K562 (cell line): ENCODE data around the gene KASH5. TPM values are rescaled to one million over a fixed set of nuclear protein-coding genes. Genes with fewer than 3 reads are reported as not detected.

Experiments
- ARID3A ChIP-seq: IDR thresholded peaks from 2 replicates; pipeline ENCODE4 v1.6.1; 2012; ENCODE audit warnings: low read depth, low read length, improper control_type of control experiment, borderline replicate concordance
- BHLHE40 ChIP-seq: IDR thresholded peaks from 2 replicates; pipeline ENCODE4 v1.6.1; 2011; ENCODE audit warnings: low read length, improper control_type of control experiment
- CC2D1A ChIP-seq: fragments of 450-650 bp; IDR thresholded peaks from 2 replicates; pipeline ENCODE4 v1.6.1; 2017; ENCODE audit warnings: mild to moderate bottlenecking
- CEBPZ ChIP-seq: fragments of 150-350 bp; IDR thresholded peaks from 2 replicates; pipeline ENCODE4 v1.6.1; 2014; ENCODE audit warnings: low read depth, mild to moderate bottlenecking, low read length, borderline replicate concordance
- CREBBP ChIP-seq: IDR thresholded peaks from one replicate; pipeline ENCODE4 v1.6.1; 2012; ENCODE audit warnings: low read depth, mild to moderate bottlenecking, control low read depth, inconsistent platforms, low read length
- ERF ChIP-seq: fragments of 450-650 bp; formaldehyde crosslinking; IDR thresholded peaks from 2 replicates; pipeline ENCODE4 v1.4.0; 2020; ENCODE audit warnings: mild to moderate bottlenecking, mixed read lengths
- HEY1 ChIP-seq: fragments of 250-450 bp; sonication (Bioruptor Pico); IDR thresholded peaks from 2 replicates; pipeline ENCODE4 v1.5.0; 2020; ENCODE audit warnings: mild to moderate bottlenecking, moderate library complexity, borderline replicate concordance
- IRF2 ChIP-seq: sonication (generic); formaldehyde crosslinking; IDR thresholded peaks from 2 replicates; pipeline ENCODE4 v1.8.1; 2022; ENCODE audit warnings: mild to moderate bottlenecking, missing genetic modification reagents
- NR4A1 ChIP-seq, 2 experiments: fragments of 250-450 bp in 1 of 2; fragments of 450-650 bp in 1 of 2; sonication (Bioruptor Pico) in 1 of 2; IDR thresholded peaks; 2 replicates each; pipeline versions ENCODE4 v1.4.0 to v1.6.1; 2016 to 2020; ENCODE audit warnings: mild to moderate bottlenecking in 2 of 2, missing compliant biosample characterization in 1 of 2, missing genetic modification characterization in 1 of 2, moderate library complexity in 1 of 2
- SRSF1 ChIP-seq: fragments of 200-400 bp; formaldehyde crosslinking; IDR thresholded peaks from 2 replicates; pipeline ENCODE4 v1.6.1; 2017; ENCODE audit warnings: mild to moderate bottlenecking, low read depth, low read length, moderate library complexity
- SRSF7 ChIP-seq: fragments of 200-400 bp; formaldehyde crosslinking; optimal IDR thresholded peaks from 2 replicates; pipeline ENCODE3; 2017; ENCODE audit warnings: mild to moderate bottlenecking, low read depth, low read length
- TCF3 ChIP-seq: sonication (generic); formaldehyde crosslinking; IDR thresholded peaks from 2 replicates; pipeline ENCODE4 v1.4.0; 2020; ENCODE audit warnings: mild to moderate bottlenecking, missing genetic modification reagents
- TEAD4 ChIP-seq, 2 experiments: sonication (generic) in 1 of 2; formaldehyde crosslinking in 1 of 2; IDR thresholded peaks; 2 replicates each; pipeline versions ENCODE4 v1.6.1 to v1.8.0; 2012 to 2022; ENCODE audit warnings: borderline replicate concordance in 1 of 2, inconsistent platforms in 1 of 2, low read length in 1 of 2, mild to moderate bottlenecking in 1 of 2, missing genetic modification reagents in 1 of 2
- TFAP4 ChIP-seq: sonication (generic); formaldehyde crosslinking; IDR thresholded peaks from 2 replicates; pipeline ENCODE4 v1.8.0; 2022; ENCODE audit warnings: missing genetic modification reagents, mild to moderate bottlenecking, moderate library complexity, borderline replicate concordance
- ZBTB11 ChIP-seq, 3 experiments: fragments of 200-800 bp in 1 of 3; fragments of 250-450 bp in 1 of 3; fragments of 450-650 bp in 1 of 3; sonication (Bioruptor Pico) in 1 of 3; sonication (Bioruptor generic) in 1 of 3; formaldehyde crosslinking in 1 of 3; IDR thresholded peaks; 2 replicates each; pipeline versions ENCODE4 v1.6.1 to v1.8.0; 2016 to 2022; ENCODE audit warnings: mild to moderate bottlenecking in 2 of 3, missing genetic modification characterization in 2 of 3, missing compliant biosample characterization in 1 of 3, moderate library complexity in 1 of 3
- polyA plus RNA-seq, 8 experiments: library from polyadenylated mRNA; depleted of rRNA in 4 of 8; stranded (reverse) in 5 of 8; unstranded in 3 of 8; fragments of >200 nt; fragmentation: Nextera tagmentation in 2 of 8; fragmentation: Illumina TruSeq in 1 of 8; extraction: Ambion mirVana in 2 of 8; extraction: Trizol in 1 of 8; gene quantifications; 2 replicates each; pipeline versions ENCODE4 v1.2.1 to v1.2.3, GENCODE V29; 2011 to 2014; ENCODE audit warnings: inconsistent platforms in 1 of 8, missing spikeins in 1 of 8
- total RNA-seq, 7 experiments: library from RNA; depleted of rRNA in 6 of 7; stranded (reverse); fragments of >200 nt in 6 of 7; fragmentation: Illumina TruSeq in 2 of 7; extraction: Trizol in 2 of 7; gene quantifications; 2 replicates each; pipeline versions ENCODE4 v1.2.1 to v1.2.3, GENCODE V29; 2011 to 2021; ENCODE audit warnings: low replicate concordance in 1 of 7

Gene KASH5
- total and polyA plus RNA-seq, 9 of the 15 experiments (the other 6 are each of a cell fraction or from before 2014, with no cell fraction given): 0.07 to 0.84 (median 0.34) TPM; not detected in 1

- TF ChIP-seq TFAP4 (CRISPR knock-in tag) (peak; percentile 78), SRSF1 (no peak), CREBBP (no peak), CC2D1A (peak; percentile 19; the same call in 1 of the 2 replicates), TCF3 (peak; percentile 27), CEBPZ (no peak), HEY1 (CRISPR knock-in tag) (no peak), NR4A1 (CRISPR knock-in tag; IDR thresholded peaks at IDR 0.05) (0 out of 2 replicates have a peak, but pooled peaks have one; percentile 62), NR4A1 (tag; IDR thresholded peaks at IDR 0.05) (peak; percentile 69; the same call in 1 of the 2 replicates), ARID3A (no peak), BHLHE40 (no peak; the same call in 1 of the 2 replicates), TEAD4 (IDR thresholded peaks at IDR 0.05; ENCODE audit: low read length) (0 out of 2 replicates have a peak, but pooled peaks have one; percentile 9), TEAD4 (CRISPR knock-in tag; IDR thresholded peaks at IDR 0.05; ENCODE audit: borderline replicate concordance) (no peak), SRSF7 (no peak), ZBTB11 (CRISPR knock-in tag; IDR thresholded peaks at IDR 0.05) (peak in 1 of 3 experiments; percentile 66; a peak in 2 of 6 replicates), ERF (0 out of 2 replicates have a peak, but pooled peaks have one; percentile 52), IRF2 (CRISPR knock-in tag) (no peak)
Measured at GRCh38 chr19:49422407-49423070, 34.5 kb downstream of the KASH5 start (continued).
